A549 treated with DMSO at 1 μM for 4 hours (cell line): ENCODE results near the gene GNL1. TPM values are rescaled to one million over a fixed set of nuclear protein-coding genes. Genes with fewer than 3 reads are reported as not detected.

Experiments used
- total RNA-seq: library from RNA; stranded (reverse); fragments of 200-300 nt; extraction: Qiagen RNA extraction; gene quantifications from 5 replicates; pipeline ENCODE4 v1.2.3, GENCODE V29; 2022; ENCODE audit warnings: low read depth

Gene GNL1, protein sequence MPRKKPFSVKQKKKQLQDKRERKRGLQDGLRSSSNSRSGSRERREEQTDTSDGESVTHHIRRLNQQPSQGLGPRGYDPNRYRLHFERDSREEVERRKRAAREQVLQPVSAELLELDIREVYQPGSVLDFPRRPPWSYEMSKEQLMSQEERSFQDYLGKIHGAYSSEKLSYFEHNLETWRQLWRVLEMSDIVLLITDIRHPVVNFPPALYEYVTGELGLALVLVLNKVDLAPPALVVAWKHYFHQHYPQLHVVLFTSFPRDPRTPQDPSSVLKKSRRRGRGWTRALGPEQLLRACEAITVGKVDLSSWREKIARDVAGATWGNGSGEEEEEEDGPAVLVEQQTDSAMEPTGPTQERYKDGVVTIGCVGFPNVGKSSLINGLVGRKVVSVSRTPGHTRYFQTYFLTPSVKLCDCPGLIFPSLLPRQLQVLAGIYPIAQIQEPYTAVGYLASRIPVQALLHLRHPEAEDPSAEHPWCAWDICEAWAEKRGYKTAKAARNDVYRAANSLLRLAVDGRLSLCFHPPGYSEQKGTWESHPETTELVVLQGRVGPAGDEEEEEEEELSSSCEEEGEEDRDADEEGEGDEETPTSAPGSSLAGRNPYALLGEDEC
- 29.4 to 36.9 TPM (median 34.2 TPM) in 5 replicates for total RNA-seq

GRCh38 chr6:30556066-30556905 lies at the start of gene GNL1:
GNL1 (minus strand) TSS chr6:30556489; CDS start chr6:30556203, 286 bp downstream.

GRCh38 chr6:30571075-30571761 lies 14.9 kb upstream of the GNL1 start, which contains the start of gene ABCF1:
ABCF1 (plus strand) TSS chr6:30571442; CDS start chr6:30571488, 46 bp downstream.

GRCh38 chr6:30556906-30557682 lies 805 bp upstream of the GNL1 start, which contains the start of gene PRR3:
PRR3 (plus strand) TSS chr6:30557295; CDS start chr6:30557345, 50 bp downstream.

Other genes starting within 250 kb of the GNL1 start
- gene TRIM39, start 229.6 kb downstream of the GNL1 start, total RNA-seq, result 7.5 to 8.8 TPM (median 8.3 TPM) in 5 replicates
- 61.0 to 73.0 TPM (median 64.6 TPM) in 5 replicates for gene RPP21, start 211.3 kb downstream of the GNL1 start, total RNA-seq
- gene HLA-E, start 67.0 kb downstream of the GNL1 start, total RNA-seq, result 60.5 to 68.3 TPM (median 64.0 TPM) in 5 replicates
- 15.0 to 17.8 TPM (median 15.5 TPM) in 5 replicates for gene PRR3, start 806 bp upstream of the GNL1 start, total RNA-seq
- 54.6 to 59.1 TPM (median 55.0 TPM) in 5 replicates for gene ABCF1, start 15.0 kb upstream of the GNL1 start, total RNA-seq
- 26.5 to 49.4 TPM (median 34.1 TPM) in 5 replicates for gene PPP1R10, start 60.8 kb upstream of the GNL1 start, total RNA-seq
- 69.1 to 95.9 TPM (median 73.8 TPM) in 5 replicates for gene MRPS18B, start 61.4 kb upstream of the GNL1 start, total RNA-seq
- 5.1 to 6.7 TPM (median 6.0 TPM) in 5 replicates for gene ATAT1, start 70.4 kb upstream of the GNL1 start, total RNA-seq
- 9.6 to 14.3 TPM (median 13.5 TPM) in 5 replicates for gene C6orf136, start 90.6 kb upstream of the GNL1 start, total RNA-seq
- 24.8 to 29.7 TPM (median 29.0 TPM) in 5 replicates for gene DHX16, start 116.5 kb upstream of the GNL1 start, total RNA-seq
- gene PPP1R18, start 130.2 kb upstream of the GNL1 start, total RNA-seq, result 45.9 to 52.5 TPM (median 47.2 TPM) in 5 replicates
- gene NRM, start 134.5 kb upstream of the GNL1 start, total RNA-seq, result 24.4 to 30.4 TPM (median 27.2 TPM) in 5 replicates
- 14.9 to 23.1 TPM (median 18.3 TPM) in 5 replicates for gene MDC1, start 160.8 kb upstream of the GNL1 start, total RNA-seq
- gene TUBB, start 163.9 kb upstream of the GNL1 start, total RNA-seq, result 879 to 1,021 TPM (median 905 TPM) in 5 replicates
- 81.4 to 94.3 TPM (median 88.8 TPM) in 5 replicates for gene FLOT1, start 186.2 kb upstream of the GNL1 start, total RNA-seq
- 129 to 154 TPM (median 152 TPM) in 5 replicates for gene IER3, start 188.1 kb upstream of the GNL1 start, total RNA-seq